HG02763 (cell line): ENCODE data around the gene NFATC1.

Source experiments
- ATAC-seq: cut with Tn5 transposase; IDR thresholded peaks from one replicate; pipeline ENCODE4 v1.9.1; 2021; ENCODE audit warnings: mild to moderate bottlenecking, moderate library complexity; ENCODE audit not compliant: unreplicated experiment

Gene NFATC1

GRCh38 chr18:79387214-79387613, 8.5 kb upstream of the NFATC1 start:
- ATAC-seq = no peak

DNA sequence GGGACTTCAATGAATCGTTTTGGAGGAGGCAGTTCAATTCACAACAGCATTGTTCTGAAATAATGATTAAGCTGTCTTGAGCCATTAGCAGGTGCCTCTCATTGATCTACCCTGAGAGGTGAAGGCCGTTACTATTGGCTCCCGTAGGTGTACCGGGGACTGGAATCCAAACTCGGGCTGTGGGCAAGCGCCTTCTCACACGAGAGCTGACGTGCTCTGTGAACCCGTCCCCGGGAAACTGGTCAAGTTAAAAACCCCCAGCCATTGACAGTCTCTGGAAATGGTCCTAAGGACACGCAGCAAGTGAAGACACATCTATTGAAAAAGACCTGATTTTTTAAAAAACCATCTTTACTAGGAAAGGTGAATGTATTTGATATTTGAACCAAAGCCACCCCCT, 8.1 kb upstream of the NFATC1 start:
- no peak for ATAC-seq

DNA sequence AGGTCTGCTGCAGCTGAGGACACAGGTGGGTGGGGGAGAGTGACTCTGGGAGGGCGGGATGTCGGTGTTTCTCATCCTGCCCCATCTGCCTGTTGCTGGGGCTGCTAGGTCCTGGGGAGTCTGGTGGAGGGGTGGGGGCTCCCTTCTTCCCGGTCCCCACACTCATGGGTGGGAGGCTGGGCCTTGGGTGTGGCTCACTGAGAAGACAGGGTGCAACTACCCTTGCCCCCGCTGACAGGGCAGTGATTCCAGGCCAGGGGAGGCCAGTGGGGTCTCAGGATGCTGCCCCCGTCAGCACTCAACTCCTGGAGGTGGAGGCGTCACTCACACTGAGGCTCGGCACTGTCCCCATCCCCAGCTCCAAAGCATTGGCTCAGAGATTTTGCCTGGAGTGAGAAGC, 7.7 kb upstream of the NFATC1 start:
- ATAC-seq = no peak

GRCh38 chr18:79389689-79390088, 6.0 kb upstream of the NFATC1 start:
- no peak for ATAC-seq

GRCh38 chr18:79392226-79392625, 3.5 kb upstream of the NFATC1 start:
- ATAC-seq = no peak

- no peak for ATAC-seq
Measured at GRCh38 chr18:79393181-79393634, 2.5 kb upstream of the NFATC1 start.

- no peak for ATAC-seq
Measured at GRCh38 chr18:79393635-79394533, 1.8 kb upstream of the NFATC1 start.

GRCh38 chr18:79394534-79395307, 1.0 kb upstream of the NFATC1 start:
- no peak for ATAC-seq

GRCh38 chr18:79395308-79395640, 456 bp upstream of the NFATC1 start:
- no peak for ATAC-seq

- no peak for ATAC-seq
Measured at GRCh38 chr18:79396431-79397246, 909 bp downstream of the NFATC1 start.

DNA sequence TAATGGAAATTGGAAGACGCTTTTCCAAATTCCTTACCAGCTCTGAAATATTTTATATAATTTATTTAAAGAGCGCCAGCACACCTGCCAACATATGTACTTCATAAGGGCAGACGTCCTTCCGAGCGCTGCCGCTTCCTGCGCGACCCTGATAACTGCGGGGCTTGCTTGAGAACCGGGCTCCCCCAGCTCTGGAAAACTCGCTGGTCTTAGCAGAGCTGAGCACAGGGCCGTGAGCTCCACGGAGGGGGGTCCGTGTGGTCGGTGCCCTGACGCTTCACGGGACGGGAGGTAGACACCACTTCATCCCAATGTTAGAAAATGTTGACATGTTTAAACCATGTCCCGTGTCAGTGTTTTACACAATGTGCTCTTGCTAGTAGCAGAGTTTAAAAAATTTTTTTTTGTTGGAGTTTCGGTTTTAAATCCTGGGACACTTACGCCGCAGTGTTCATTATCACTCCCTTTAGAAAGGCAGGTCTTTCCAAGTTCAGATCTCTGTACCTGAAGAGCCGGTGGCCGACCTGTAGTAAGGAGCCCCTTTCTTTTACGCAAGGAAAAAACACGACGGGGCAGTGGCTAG, 1.6 kb downstream of the NFATC1 start:
- ATAC-seq = no peak

- ATAC-seq = no peak
Measured at GRCh38 chr18:79397830-79398761, 2.4 kb downstream of the NFATC1 start.

DNA sequence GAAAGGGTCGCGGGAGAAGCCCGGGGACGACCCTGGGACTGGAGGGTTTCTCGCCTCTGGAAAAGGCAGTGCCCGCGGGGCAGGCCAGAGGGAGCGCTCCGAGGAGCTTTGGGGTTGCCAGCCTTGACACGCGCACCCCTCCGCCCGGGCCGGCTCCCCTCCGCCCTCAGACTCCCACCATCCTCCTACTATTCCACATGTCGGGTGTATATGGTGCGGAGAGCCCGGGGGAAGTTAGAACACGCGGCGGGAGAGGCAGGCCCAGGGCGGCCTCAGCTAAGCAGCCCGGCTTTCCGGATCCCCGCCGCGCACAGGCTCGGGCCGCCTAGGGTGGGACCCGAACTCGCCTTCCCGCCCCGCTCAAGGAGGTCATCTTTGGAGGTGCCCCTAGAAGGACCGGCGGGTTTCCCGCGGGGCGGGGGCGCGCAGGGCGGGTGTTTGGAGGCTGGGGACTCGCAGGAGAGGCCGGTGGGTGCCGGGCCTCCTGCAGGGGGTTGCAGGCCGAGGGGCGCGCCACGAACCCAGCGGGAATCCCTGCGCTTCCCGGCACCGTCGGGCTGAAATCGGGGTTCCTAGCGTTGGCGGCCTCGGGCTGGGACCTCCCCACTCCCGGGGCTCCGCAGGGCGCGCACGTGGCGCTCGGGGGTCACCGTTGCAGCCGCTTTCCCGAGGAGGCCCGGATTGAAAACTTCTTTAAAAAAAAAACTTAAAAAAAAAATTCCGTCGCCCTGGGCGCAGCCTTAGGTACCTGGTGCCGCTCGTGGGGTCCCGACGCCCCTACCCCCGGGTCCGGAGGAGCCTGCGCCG, 3.7 kb downstream of the NFATC1 start:
- ATAC-seq = no peak

GRCh38 chr18:79400091-79400590, 4.4 kb downstream of the NFATC1 start:
- ATAC-seq = no peak

- no peak for ATAC-seq
Measured at GRCh38 chr18:79400591-79401381, 5.1 kb downstream of the NFATC1 start.

- no peak for ATAC-seq
Measured at GRCh38 chr18:79401494-79402208, 5.9 kb downstream of the NFATC1 start.

- ATAC-seq = no peak
Measured at GRCh38 chr18:79402209-79402576, 6.5 kb downstream of the NFATC1 start.
